Kidney (tissue), 14 donors: ENCODE data around the gene TNKS1BP1. TPM values are rescaled to one million over a fixed set of nuclear protein-coding genes. Genes with fewer than 3 reads are reported as not detected.

Source experiments
- DNase-seq, 5 donors: peaks; one replicate each; pipeline ENCODE4 v3.0.0-alpha.2; 2013 to 2020
- FAIRE-seq: peaks from 2 replicates; lab custom pipeline; 2012; peaks lifted over from hg19 to GRCh38; lab: Jason Lieb, UNC
- H3K27ac ChIP-seq, 2 donors: one replicate each; pipeline ENCODE4 v1.7.0; 2013; ENCODE audit warnings: low read depth in 2 of 2, low read length in 2 of 2, inconsistent platforms in 1 of 2
- H3K27me3 ChIP-seq: one replicate; pipeline ENCODE4 v1.7.1; 2013; ENCODE audit warnings: low read length, inconsistent platforms; ENCODE audit not compliant: control insufficient read depth, insufficient read depth
- H3K36me3 ChIP-seq, 3 donors: one replicate each; pipeline versions ENCODE4 v1.7.0 to v1.7.1; 2013; ENCODE audit warnings: low read length in 3 of 3, control low read depth in 1 of 3, inconsistent platforms in 1 of 3; ENCODE audit not compliant: insufficient read depth in 3 of 3, control insufficient read depth in 2 of 3
- H3K4me1 ChIP-seq, 3 donors: one replicate each; pipeline versions ENCODE4 v1.7.0 to v1.7.1; 2013; ENCODE audit warnings: low read length in 3 of 3, inconsistent platforms in 1 of 3, low read depth in 1 of 3; ENCODE audit not compliant: control insufficient read depth in 2 of 3, insufficient read depth in 2 of 3
- H3K4me3 ChIP-seq, 3 donors: one replicate each; pipeline versions ENCODE4 v1.7.0 to v1.8.1; 2013; ENCODE audit warnings: low read length in 3 of 3, control low read depth in 1 of 3, inconsistent platforms in 1 of 3
- H3K9ac ChIP-seq, 3 donors: one replicate each; pipeline versions ENCODE4 v1.7.0 to v1.7.1; 2013; ENCODE audit warnings: low read length in 3 of 3, control low read depth in 1 of 3, inconsistent platforms in 1 of 3
- H3K9me3 ChIP-seq, 3 donors: one replicate each; pipeline versions ENCODE4 v1.7.0 to v1.7.1; 2013; ENCODE audit warnings: low read length in 3 of 3, control low read depth in 1 of 3, inconsistent platforms in 1 of 3; ENCODE audit not compliant: control insufficient read depth in 2 of 3, insufficient read depth in 1 of 3
- CTCF ChIP-seq: IDR thresholded peaks from 3 replicates; pipeline ENCODE4 v1.5.1; 2012; ENCODE audit warnings: mild to moderate bottlenecking, moderate library complexity, borderline replicate concordance; ENCODE audit not compliant: insufficient read depth; ENCODE audit errors: extremely low read depth
- intact Hi-C: fragments of 100-400 bp; cut with DNase I; formaldehyde crosslinking; loops from one replicate; pipeline ENCODE4 v1.11.1; 2022
- polyA plus RNA-seq: library from polyadenylated mRNA; stranded (reverse); fragments of 350-450 nt; fragmentation: Illumina TruSeq; extraction: RNeasy Lipid Tissue Mini Kit (QIAGEN cat#74804); gene quantifications from one replicate; pipeline ENCODE4 v1.2.3, GENCODE V29; 2014; ENCODE audit warnings: low read depth, low replicate concordance; ENCODE audit not compliant: insufficient read depth
- total RNA-seq: library from RNA; stranded (reverse); fragmentation: NEBNext Ultra II Directional; extraction: Animal tissue kit (Norgen Biotek cat#: 25700); gene quantifications from one replicate; pipeline ENCODE4 v1.2.1, GENCODE V29; 2021
- donor health status: control.
- donor health status: control.
- donor health status: control.
- donor health status: control.
- donor health status: control.
- donor health status: DM: yes; HTN: yes; CAD: no.
- donor health status: Normal renal cell carcinoma (clear cell type).

Gene TNKS1BP1
- total and polyA plus RNA-seq, 2 donors from 2014 or later = 53.3 to 206 TPM

- no peak for TF ChIP-seq CTCF
- Histone ChIP-seq H3K36me3 (peaks cover 2 to 7% (median 6%) of the 10 kb centered on the region in 3 donors), H3K4me1 (peaks cover 0 to 7% (median 2%) of the 10 kb centered on the region in 3 donors), H3K27ac (peak overlapping the region in 1 of 2 donors; percentile 7), H3K4me3 (no peak overlapping the region), H3K27me3 (no peaks in the 10 kb centered on the region), H3K9ac (no peak overlapping the region), H3K9me3 (peaks cover 0 to 7% (median 0%) of the 10 kb centered on the region in 3 donors)
- DNase-seq (peak in 2 of 5 donors; percentile 31 to 68), FAIRE-seq (no peak)
- intact Hi-C loops = no loop called here
These were observed 30.3 kb downstream of the TNKS1BP1 start for GRCh38 chr11:57294225-57295131.

- H3K27me3 ChIP-seq = no peaks in the 10 kb centered on the region
- peaks cover 2 to 9% (median 4%) of the 10 kb centered on the region in 3 donors for H3K4me1 ChIP-seq
- intact Hi-C loops = no loop called here
- H3K36me3 ChIP-seq = no peaks in the 10 kb centered on the region
- H3K9ac ChIP-seq = no peak overlapping the region
- no peak for TF ChIP-seq CTCF
- H3K27ac ChIP-seq = no peak overlapping the region
- no peak overlapping the region for H3K4me3 ChIP-seq
- H3K9me3 ChIP-seq = no peaks in the 10 kb centered on the region
- FAIRE-seq (no peak), DNase-seq (no peak)
These were observed 34.5 kb downstream of the TNKS1BP1 start for GRCh38 chr11:57290288-57290687.

- DNase-seq (peak in 3 of 5 donors; percentile 64 to 77 (median 67)), FAIRE-seq (no peak)
- H3K4me1 ChIP-seq = peaks cover 0 to 4% (median 2%) of the 10 kb centered on the region in 3 donors
- no peaks in the 10 kb centered on the region for H3K27me3 ChIP-seq
- no peak overlapping the region for H3K27ac ChIP-seq
- H3K4me3 ChIP-seq = no peak overlapping the region
- TF ChIP-seq CTCF = no peak
- intact Hi-C loops = no loop called here
- no peaks in the 10 kb centered on the region for H3K9me3 ChIP-seq
- H3K9ac ChIP-seq = no peak overlapping the region
- H3K36me3 ChIP-seq = no peaks in the 10 kb centered on the region
These were observed 35.8 kb downstream of the TNKS1BP1 start for GRCh38 chr11:57288771-57289579.
